RWPE2 (cell line): Measurements from ENCODE around the gene DOCK7.

Experiments used
- ATAC-seq: fragments of 200-7000 bp; cut with Tn5 transposase; 3 replicates; pipeline ENCODE4 v1.9.1; 2021; ENCODE audit warnings: low read depth
- DNase-seq: peaks from one replicate; pipeline ENCODE4 v3.0.0-alpha.2; 2020; ENCODE audit warnings: low spot score
- H3K27ac ChIP-seq: fragments of 450-650 bp; 2 replicates; pipeline ENCODE4 v1.5.1; 2017; ENCODE audit warnings: mild to moderate bottlenecking; ENCODE audit not compliant: poor library complexity, severe bottlenecking
- H3K27me3 ChIP-seq: fragments of 250-450 bp; sonication (Bioruptor Pico); 2 replicates; pipeline ENCODE4 v1.5.1; 2021; ENCODE audit warnings: mild to moderate bottlenecking, moderate library complexity; ENCODE audit not compliant: insufficient read depth, poor library complexity, severe bottlenecking
- H3K36me3 ChIP-seq: fragments of 250-450 bp; sonication (Bioruptor Pico); 2 replicates; pipeline ENCODE4 v1.5.1; 2020; ENCODE audit warnings: low read depth, mild to moderate bottlenecking, moderate library complexity
- H3K4me1 ChIP-seq: fragments of 250-450 bp; sonication (Bioruptor Pico); 2 replicates; pipeline ENCODE4 v1.5.1; 2021; ENCODE audit warnings: mild to moderate bottlenecking, moderate library complexity; ENCODE audit not compliant: insufficient read depth, poor library complexity, severe bottlenecking
- H3K4me3 ChIP-seq: fragments of 250-450 bp; sonication (Bioruptor Pico); 2 replicates; pipeline ENCODE4 v1.5.1; 2021; ENCODE audit warnings: mild to moderate bottlenecking, moderate library complexity; ENCODE audit not compliant: severe bottlenecking
- H3K9me3 ChIP-seq: fragments of 250-450 bp; sonication (Bioruptor Pico); 2 replicates; pipeline ENCODE4 v1.5.1; 2021; ENCODE audit warnings: mild to moderate bottlenecking, moderate library complexity; ENCODE audit not compliant: severe bottlenecking
- TF ChIP-seq, protein P1 (sequence below): fragments of 450-650 bp; IDR thresholded peaks from one replicate; pipeline ENCODE4 v1.5.1; 2017; ENCODE audit warnings: mild to moderate bottlenecking, moderate library complexity; ENCODE audit not compliant: poor library complexity, severe bottlenecking

DOCK7 gene

DNA sequence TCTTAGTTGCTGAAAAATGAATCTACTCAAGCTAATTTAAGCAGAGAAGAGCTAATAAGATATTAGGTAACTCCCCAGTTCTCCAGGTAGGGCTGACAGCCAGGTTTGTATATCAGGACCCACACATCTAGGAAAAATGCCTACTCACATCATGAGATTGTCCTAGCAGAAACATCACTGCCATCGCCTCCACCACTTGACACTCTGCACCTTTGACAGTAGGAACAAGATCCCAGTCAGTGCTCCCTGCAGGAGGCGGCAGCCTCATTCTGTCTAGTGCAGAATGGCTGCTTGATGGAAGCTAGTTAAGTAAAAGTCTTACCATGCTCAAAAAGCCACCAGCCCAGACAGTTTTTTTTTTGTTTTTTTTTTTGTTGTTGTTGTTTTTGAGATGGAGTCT, 282.9 kb downstream of the DOCK7 start:
- H3K36me3 ChIP-seq: no peaks in the 10 kb centered on the region
- H3K9me3 ChIP-seq: no peaks in the 10 kb centered on the region
- ATAC-seq: no peak
- H3K4me3 ChIP-seq: no peak overlapping the region
- H3K27me3 ChIP-seq: no peaks in the 10 kb centered on the region
- H3K27ac ChIP-seq: no peak overlapping the region
- no peaks in the 10 kb centered on the region for H3K4me1 ChIP-seq
- TF ChIP-seq, protein P1, sequence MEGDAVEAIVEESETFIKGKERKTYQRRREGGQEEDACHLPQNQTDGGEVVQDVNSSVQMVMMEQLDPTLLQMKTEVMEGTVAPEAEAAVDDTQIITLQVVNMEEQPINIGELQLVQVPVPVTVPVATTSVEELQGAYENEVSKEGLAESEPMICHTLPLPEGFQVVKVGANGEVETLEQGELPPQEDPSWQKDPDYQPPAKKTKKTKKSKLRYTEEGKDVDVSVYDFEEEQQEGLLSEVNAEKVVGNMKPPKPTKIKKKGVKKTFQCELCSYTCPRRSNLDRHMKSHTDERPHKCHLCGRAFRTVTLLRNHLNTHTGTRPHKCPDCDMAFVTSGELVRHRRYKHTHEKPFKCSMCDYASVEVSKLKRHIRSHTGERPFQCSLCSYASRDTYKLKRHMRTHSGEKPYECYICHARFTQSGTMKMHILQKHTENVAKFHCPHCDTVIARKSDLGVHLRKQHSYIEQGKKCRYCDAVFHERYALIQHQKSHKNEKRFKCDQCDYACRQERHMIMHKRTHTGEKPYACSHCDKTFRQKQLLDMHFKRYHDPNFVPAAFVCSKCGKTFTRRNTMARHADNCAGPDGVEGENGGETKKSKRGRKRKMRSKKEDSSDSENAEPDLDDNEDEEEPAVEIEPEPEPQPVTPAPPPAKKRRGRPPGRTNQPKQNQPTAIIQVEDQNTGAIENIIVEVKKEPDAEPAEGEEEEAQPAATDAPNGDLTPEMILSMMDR: no peak
- DNase-seq: no peak
